Fibroblast of the aortic adventitia (primary cell): ENCODE measurements around the gene CAMK2N2. TPM values are rescaled to one million over a fixed set of nuclear protein-coding genes. Genes with fewer than 3 reads are reported as not detected.

ENCODE experiments used
- DNase-seq: peaks from one replicate; pipeline ENCODE4 v3.0.0-alpha.2; 2010; ENCODE audit warnings: low read depth
- H3K4me3 ChIP-seq: 2 replicates; pipeline ENCODE4 v1.5.1; 2011; ENCODE audit warnings: low read depth, mild to moderate bottlenecking, control low read depth, low read length, moderate library complexity
- total RNA-seq: library from RNA; depleted of rRNA; stranded (reverse); fragments of >200 nt; gene quantifications from 2 replicates; pipeline ENCODE4 v1.2.3, GENCODE V29; 2012; ENCODE audit warnings: low replicate concordance
- TF ChIP-seq, protein P1 (sequence below): IDR thresholded peaks from 2 replicates; pipeline ENCODE4 v1.5.1; 2011; ENCODE audit warnings: mild to moderate bottlenecking, low read length, control low read depth, inconsistent platforms; ENCODE audit not compliant: insufficient read depth

The CAMK2N2 gene
- total RNA-seq, 1 donor, result 0.09 TPM

DNA sequence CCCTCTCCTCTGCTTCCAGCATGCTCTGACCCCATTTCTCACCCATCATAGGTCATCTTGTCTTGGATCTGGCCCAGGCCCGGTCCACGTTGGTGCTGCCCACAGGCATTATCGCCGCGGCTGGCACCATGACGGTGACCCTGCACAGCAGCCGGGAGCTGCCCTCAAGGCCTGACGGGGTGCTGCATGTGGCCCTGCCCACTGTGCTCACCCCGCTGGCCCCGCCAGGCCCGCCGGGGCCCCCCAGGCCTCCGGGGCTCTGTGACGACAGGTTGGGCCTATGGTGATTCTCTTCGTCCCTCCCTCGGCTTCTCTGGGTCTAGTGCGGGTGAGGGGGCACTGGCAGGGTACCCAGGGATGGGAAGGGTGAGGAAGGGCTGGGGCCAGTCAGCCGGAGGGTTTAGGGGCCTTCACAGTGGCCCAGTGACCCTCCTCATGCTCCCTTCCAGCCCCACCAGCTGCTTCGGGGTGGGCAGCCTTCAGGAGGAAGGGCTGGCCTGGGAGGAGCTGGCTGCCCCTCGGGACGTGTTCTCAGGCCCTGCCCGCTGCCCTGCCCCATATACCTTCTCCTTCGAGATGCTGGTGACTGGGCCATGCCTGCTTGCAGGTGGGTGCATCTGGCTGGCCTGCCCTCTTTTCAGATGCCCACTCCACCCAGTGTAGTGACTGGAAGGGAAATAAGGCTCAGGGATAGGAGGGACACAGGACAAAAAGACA is 28.1 kb downstream of the CAMK2N2 start:
- no peak for DNase-seq
- no peak overlapping the region for H3K4me3 ChIP-seq
- TF ChIP-seq, protein P1, sequence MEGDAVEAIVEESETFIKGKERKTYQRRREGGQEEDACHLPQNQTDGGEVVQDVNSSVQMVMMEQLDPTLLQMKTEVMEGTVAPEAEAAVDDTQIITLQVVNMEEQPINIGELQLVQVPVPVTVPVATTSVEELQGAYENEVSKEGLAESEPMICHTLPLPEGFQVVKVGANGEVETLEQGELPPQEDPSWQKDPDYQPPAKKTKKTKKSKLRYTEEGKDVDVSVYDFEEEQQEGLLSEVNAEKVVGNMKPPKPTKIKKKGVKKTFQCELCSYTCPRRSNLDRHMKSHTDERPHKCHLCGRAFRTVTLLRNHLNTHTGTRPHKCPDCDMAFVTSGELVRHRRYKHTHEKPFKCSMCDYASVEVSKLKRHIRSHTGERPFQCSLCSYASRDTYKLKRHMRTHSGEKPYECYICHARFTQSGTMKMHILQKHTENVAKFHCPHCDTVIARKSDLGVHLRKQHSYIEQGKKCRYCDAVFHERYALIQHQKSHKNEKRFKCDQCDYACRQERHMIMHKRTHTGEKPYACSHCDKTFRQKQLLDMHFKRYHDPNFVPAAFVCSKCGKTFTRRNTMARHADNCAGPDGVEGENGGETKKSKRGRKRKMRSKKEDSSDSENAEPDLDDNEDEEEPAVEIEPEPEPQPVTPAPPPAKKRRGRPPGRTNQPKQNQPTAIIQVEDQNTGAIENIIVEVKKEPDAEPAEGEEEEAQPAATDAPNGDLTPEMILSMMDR, result no peak

GRCh38 chr3:184231671-184232070 is 29.7 kb downstream of the CAMK2N2 start:
- no peak overlapping the region for H3K4me3 ChIP-seq
- TF ChIP-seq, protein P1, result no peak
- no peak for DNase-seq

DNA sequence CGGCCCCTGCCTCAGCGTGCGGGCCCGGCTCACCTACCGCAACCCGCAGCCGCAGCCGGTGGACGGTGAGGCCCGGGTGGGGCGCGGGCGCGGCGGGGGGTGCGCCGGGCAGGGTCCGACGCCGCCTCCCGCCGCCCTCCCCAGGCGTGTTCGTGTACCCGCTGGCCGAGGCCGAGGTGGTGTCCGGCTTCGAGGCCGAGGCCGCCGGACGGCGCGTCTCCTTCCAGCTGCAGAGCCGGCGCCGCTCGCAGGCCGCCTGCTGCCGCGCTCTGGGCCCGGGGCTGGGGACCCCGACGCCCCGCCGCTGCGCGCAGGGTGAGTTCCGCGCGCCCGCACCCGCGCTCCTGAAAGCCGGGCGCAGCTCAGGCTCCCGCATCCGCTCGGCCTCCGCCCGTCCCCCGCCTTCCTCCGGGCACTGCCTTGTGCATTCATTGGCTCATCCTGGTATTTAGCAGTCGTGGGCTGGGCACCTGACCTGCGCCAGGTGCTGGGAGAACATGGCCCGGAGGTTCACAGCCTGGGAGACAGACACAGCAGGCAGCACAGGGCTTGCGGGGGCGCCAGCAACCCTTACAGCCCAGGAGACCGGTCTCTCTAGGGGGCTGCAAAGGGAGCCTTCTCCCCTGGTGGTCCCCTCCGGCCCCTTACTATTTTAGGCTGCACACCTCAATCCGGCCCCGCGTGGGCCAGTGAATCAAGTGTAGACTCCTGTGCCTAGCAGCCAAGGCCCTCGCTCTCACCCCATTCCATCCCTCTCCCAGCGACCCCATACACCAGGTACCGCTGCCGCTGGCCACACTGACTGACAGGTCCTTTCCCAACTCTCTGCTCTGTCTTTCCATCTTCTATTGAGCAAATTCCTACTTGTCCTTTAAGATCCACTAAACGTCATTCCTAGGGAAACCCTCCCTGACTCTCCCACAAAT is 30.5 kb downstream of the CAMK2N2 start:
- TF ChIP-seq, protein P1, result no peak
- no peak overlapping the region for H3K4me3 ChIP-seq
- no peak for DNase-seq

- H3K4me3 ChIP-seq, result no peak overlapping the region
- DNase-seq, result no peak
- TF ChIP-seq, protein P1, result no peak
These were observed 31.2 kb downstream of the CAMK2N2 start for GRCh38 chr3:184230081-184230602.

GRCh38 chr3:184229394-184230080 is 31.8 kb downstream of the CAMK2N2 start, which contains the start of gene VWA5B2:
VWA5B2 (plus strand) TSS chr3:184229585; CDS start chr3:184230529, 944 bp downstream.
- H3K4me3 ChIP-seq, result peak within 1 kb of the TSS; percentile 55
- DNase-seq, result no peak
- TF ChIP-seq, protein P1, result no peak
